ENCODE data around the gene CFDP1. TPM values are rescaled to one million over a fixed set of nuclear protein-coding genes. Genes with fewer than 3 reads are reported as not detected.

Gene CFDP1
- polyA plus RNA-seq, 3 donors: 12.9 to 23.2 (median 19.0) TPM

- Mint-ChIP-seq H3K9me3 (peaks cover 0 to 7% (median 0%) of the 10 kb centered on the region in 7 donors), H3K36me3 (no peaks in the 10 kb centered on the region), H3K27ac (peak overlapping the region in 1 of 7 donors; percentile 52), H3K4me3 (peak overlapping the region in 1 of 2 donors; percentile 35), H3K4me1 (peaks cover 2% of the 10 kb centered on the region), H3K27me3 (ENCODE audit: low read depth in 3 of 3) (peaks cover 75 to 97% (median 90%) of the 10 kb centered on the region in 3 donors)
- Histone ChIP-seq H3K4me2 (replicated peaks; ENCODE audit: extremely low read depth, low read length, poor library complexity, severe bottlenecking) (no peak overlapping the region), H3K27ac (ENCODE audit: low read depth in 1 of 2, low read length in 2 of 2) (no peak overlapping the region), H3K4me3 (replicated peaks in 1 of 3; ENCODE audit: low read depth in 2 of 3, low read length in 3 of 3) (no peak overlapping the region), H4K20me1 (ENCODE audit: insufficient read depth, low read length) (no peaks in the 10 kb centered on the region), H3K9ac (ENCODE audit: insufficient read depth, low read length, poor library complexity, severe bottlenecking) (no peak overlapping the region), H3K79me2 (ENCODE audit: insufficient read depth, low read length) (no peaks in the 10 kb centered on the region), H3K4me1 (ENCODE audit: control insufficient read depth in 1 of 2, insufficient read depth in 2 of 2, low read length in 2 of 2) (peaks cover 0 to 5% of the 10 kb centered on the region in 2 donors), H3K9me3 (replicated peaks in 1 of 2; ENCODE audit: control insufficient read depth in 1 of 2, insufficient read depth in 1 of 2, low read length in 2 of 2) (peaks cover 0 to 4% of the 10 kb centered on the region in 2 donors), H2AFZ (ENCODE audit: insufficient read depth, low read depth, low read length, poor library complexity, severe bottlenecking) (no peak overlapping the region), H3K27me3 (ENCODE audit: control insufficient read depth in 2 of 2, insufficient read depth in 2 of 2, low read length in 2 of 2) (peaks cover 16 to 92% of the 10 kb centered on the region in 2 donors), H3K36me3 (replicated peaks in 1 of 2; ENCODE audit: control insufficient read depth in 1 of 2, insufficient read depth in 2 of 2, low read length in 2 of 2) (no peaks in the 10 kb centered on the region)
- WGBS (ENCODE audit: insufficient coverage): 95% methylated on average over 6 of the region's 10 CpGs
- TF ChIP-seq, protein P1, sequence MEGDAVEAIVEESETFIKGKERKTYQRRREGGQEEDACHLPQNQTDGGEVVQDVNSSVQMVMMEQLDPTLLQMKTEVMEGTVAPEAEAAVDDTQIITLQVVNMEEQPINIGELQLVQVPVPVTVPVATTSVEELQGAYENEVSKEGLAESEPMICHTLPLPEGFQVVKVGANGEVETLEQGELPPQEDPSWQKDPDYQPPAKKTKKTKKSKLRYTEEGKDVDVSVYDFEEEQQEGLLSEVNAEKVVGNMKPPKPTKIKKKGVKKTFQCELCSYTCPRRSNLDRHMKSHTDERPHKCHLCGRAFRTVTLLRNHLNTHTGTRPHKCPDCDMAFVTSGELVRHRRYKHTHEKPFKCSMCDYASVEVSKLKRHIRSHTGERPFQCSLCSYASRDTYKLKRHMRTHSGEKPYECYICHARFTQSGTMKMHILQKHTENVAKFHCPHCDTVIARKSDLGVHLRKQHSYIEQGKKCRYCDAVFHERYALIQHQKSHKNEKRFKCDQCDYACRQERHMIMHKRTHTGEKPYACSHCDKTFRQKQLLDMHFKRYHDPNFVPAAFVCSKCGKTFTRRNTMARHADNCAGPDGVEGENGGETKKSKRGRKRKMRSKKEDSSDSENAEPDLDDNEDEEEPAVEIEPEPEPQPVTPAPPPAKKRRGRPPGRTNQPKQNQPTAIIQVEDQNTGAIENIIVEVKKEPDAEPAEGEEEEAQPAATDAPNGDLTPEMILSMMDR (IDR thresholded peaks at IDR 0.05): no peak
- DNase-seq: no peak
- intact Hi-C loops (cut with micrococcal nuclease): no loop called here
Observed at GRCh38 chr16:75260851-75261589, 172.3 kb downstream of the CFDP1 start.

DNA sequence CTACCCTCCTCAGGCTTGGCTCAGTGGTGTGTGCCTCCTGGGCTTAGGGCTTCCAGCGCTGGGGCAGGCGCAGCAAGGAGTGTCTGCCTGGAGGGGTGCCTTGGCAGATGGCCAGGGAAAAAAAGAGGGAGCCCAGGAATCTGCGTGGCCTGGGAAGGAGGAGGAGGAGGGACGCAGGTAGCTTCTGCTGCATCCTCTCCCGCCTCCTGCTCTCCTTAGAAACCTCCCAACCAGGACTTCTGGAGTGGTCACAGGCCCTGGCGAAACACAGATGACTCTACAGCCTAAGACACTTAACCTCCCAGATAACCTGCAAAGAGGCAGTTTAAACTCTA, 174.5 kb downstream of the CFDP1 start:
- H3K4me3 ChIP-seq (replicated peaks in 1 of 3; ENCODE audit: low read depth in 2 of 3, low read length in 3 of 3): no peak overlapping the region
- TF ChIP-seq, protein P1 (IDR thresholded peaks at IDR 0.05): no peak
- 100% methylated on average over 1 of the region's 6 CpGs for WGBS (ENCODE audit: insufficient coverage)
- no peak overlapping the region for H3K4me2 ChIP-seq (replicated peaks; ENCODE audit: extremely low read depth, low read length, poor library complexity, severe bottlenecking)
- H3K4me1 ChIP-seq (ENCODE audit: control insufficient read depth in 1 of 2, insufficient read depth in 2 of 2, low read length in 2 of 2): no peaks in the 10 kb centered on the region
- H3K9ac ChIP-seq (ENCODE audit: insufficient read depth, low read length, poor library complexity, severe bottlenecking): no peak overlapping the region
- Mint-ChIP-seq H3K4me3 (no peak overlapping the region), H3K4me1 (no peaks in the 10 kb centered on the region), H3K27me3 (ENCODE audit: low read depth in 3 of 3) (peaks cover 84 to 100% (median 95%) of the 10 kb centered on the region in 3 donors), H3K9me3 (peaks cover 0 to 3% (median 0%) of the 10 kb centered on the region in 7 donors), H3K36me3 (no peaks in the 10 kb centered on the region), H3K27ac (no peak overlapping the region)
- no peaks in the 10 kb centered on the region for H3K36me3 ChIP-seq (replicated peaks in 1 of 2; ENCODE audit: control insufficient read depth in 1 of 2, insufficient read depth in 2 of 2, low read length in 2 of 2)
- no peaks in the 10 kb centered on the region for H4K20me1 ChIP-seq (ENCODE audit: insufficient read depth, low read length)
- intact Hi-C loops (cut with micrococcal nuclease): no loop called here
- peaks cover 4 to 93% of the 10 kb centered on the region in 2 donors for H3K27me3 ChIP-seq (ENCODE audit: control insufficient read depth in 2 of 2, insufficient read depth in 2 of 2, low read length in 2 of 2)
- no peak overlapping the region for H3K27ac ChIP-seq (ENCODE audit: low read depth in 1 of 2, low read length in 2 of 2)
- no peak overlapping the region for H2AFZ ChIP-seq (ENCODE audit: insufficient read depth, low read depth, low read length, poor library complexity, severe bottlenecking)
- H3K79me2 ChIP-seq (ENCODE audit: insufficient read depth, low read length): no peaks in the 10 kb centered on the region
- no peak for DNase-seq
- no peaks in the 10 kb centered on the region for H3K9me3 ChIP-seq (replicated peaks in 1 of 2; ENCODE audit: control insufficient read depth in 1 of 2, insufficient read depth in 1 of 2, low read length in 2 of 2)

Data from CD14-positive monocyte (primary cell).